MM.1S (cell line): ENCODE results near the gene STX8.

Source experiments
- DNase-seq: peaks from one replicate; pipeline ENCODE4 v3.0.0-alpha.2; 2015
- H2AFZ ChIP-seq: fragments of 300-600 bp; sonication (generic); 2 replicates; pipeline ENCODE4 v1.6.0; 2016; ENCODE audit warnings: antibody characterized with exemption, low read length
- H3F3A ChIP-seq: fragments of 300-600 bp; sonication (generic); 2 replicates; pipeline ENCODE4 v1.6.1; 2016; ENCODE audit warnings: mild to moderate bottlenecking, antibody characterized with exemption, low read length, moderate library complexity, mixed read lengths; ENCODE audit not compliant: insufficient read depth
- H3K27ac ChIP-seq: fragments of 300-600 bp; sonication (generic); 2 replicates; pipeline ENCODE4 v1.5.1; 2016; ENCODE audit warnings: mild to moderate bottlenecking, low read length
- H3K27me3 ChIP-seq: fragments of 300-600 bp; sonication (generic); replicated peaks from 2 replicates; pipeline ENCODE4 v1.6.0; 2016; ENCODE audit warnings: low read length; ENCODE audit not compliant: insufficient read depth
- H3K36me3 ChIP-seq: fragments of 300-600 bp; sonication (generic); replicated peaks from 2 replicates; pipeline ENCODE4 v1.6.1; 2016; ENCODE audit warnings: mild to moderate bottlenecking, low read length, mixed read lengths; ENCODE audit not compliant: insufficient read depth
- H3K4me1 ChIP-seq: fragments of 300-600 bp; sonication (generic); 2 replicates; pipeline ENCODE4 v1.6.1; 2016; ENCODE audit warnings: low read length, mixed read lengths
- H3K4me2 ChIP-seq: fragments of 300-600 bp; sonication (generic); 2 replicates; pipeline ENCODE4 v1.6.0; 2016; ENCODE audit warnings: low read depth, low read length
- H3K4me3 ChIP-seq: fragments of 300-600 bp; sonication (generic); 2 replicates; pipeline ENCODE4 v1.5.1; 2016; ENCODE audit warnings: low read length, mixed read lengths
- H3K79me2 ChIP-seq: fragments of 300-600 bp; sonication (generic); 2 replicates; pipeline ENCODE4 v1.6.1; 2016; ENCODE audit warnings: mixed run types, low read length, mixed read lengths
- H3K9ac ChIP-seq: fragments of 300-600 bp; sonication (generic); 2 replicates; pipeline ENCODE4 v1.6.1; 2016; ENCODE audit warnings: low read length, mixed read lengths
- H3K9me2 ChIP-seq: fragments of 300-600 bp; sonication (generic); replicated peaks from 2 replicates; pipeline ENCODE4 v1.6.1; 2016; ENCODE audit warnings: mild to moderate bottlenecking, low read length, mixed read lengths; ENCODE audit not compliant: insufficient read depth
- H3K9me3 ChIP-seq: fragments of 300-600 bp; sonication (generic); replicated peaks from 2 replicates; pipeline ENCODE4 v1.6.1; 2016; ENCODE audit warnings: mild to moderate bottlenecking, low read length, mixed read lengths; ENCODE audit not compliant: insufficient read depth
- H4K20me1 ChIP-seq: fragments of 300-600 bp; sonication (generic); 2 replicates; pipeline ENCODE4 v1.6.1; 2016; ENCODE audit warnings: mild to moderate bottlenecking, low read length, moderate library complexity, mixed read lengths; ENCODE audit not compliant: insufficient read depth
- EZH2 ChIP-seq: fragments of 300-600 bp; sonication (generic); optimal IDR thresholded peaks from 2 replicates; pipeline ENCODE3; 2017; ENCODE audit warnings: low read depth, mild to moderate bottlenecking, antibody characterized with exemption, low read length, mixed read lengths
- EZH2phosphoT487 ChIP-seq: fragments of 300-600 bp; sonication (generic); IDR thresholded peaks from 2 replicates; pipeline ENCODE4 v1.6.1; 2018; ENCODE audit warnings: antibody characterized with exemption, low read length
- TF ChIP-seq, protein P1 (sequence below): fragments of 300-600 bp; sonication (generic); IDR thresholded peaks from 2 replicates; pipeline ENCODE4 v1.5.1; 2016; ENCODE audit warnings: antibody characterized with exemption, low read length, mixed read lengths

Gene STX8

GRCh38 chr17:9408868-9409829 is 166.5 kb downstream of the STX8 start:
- H3K36me3 ChIP-seq, result no peaks in the 10 kb centered on the region
- H2AFZ ChIP-seq, result no peak overlapping the region
- H3K79me2 ChIP-seq, result no peaks in the 10 kb centered on the region
- no peaks in the 10 kb centered on the region for H3F3A ChIP-seq
- no peak overlapping the region for H3K4me2 ChIP-seq
- no peak overlapping the region for H3K27ac ChIP-seq
- no peaks in the 10 kb centered on the region for H3K9me3 ChIP-seq
- TF ChIP-seq, protein P1, sequence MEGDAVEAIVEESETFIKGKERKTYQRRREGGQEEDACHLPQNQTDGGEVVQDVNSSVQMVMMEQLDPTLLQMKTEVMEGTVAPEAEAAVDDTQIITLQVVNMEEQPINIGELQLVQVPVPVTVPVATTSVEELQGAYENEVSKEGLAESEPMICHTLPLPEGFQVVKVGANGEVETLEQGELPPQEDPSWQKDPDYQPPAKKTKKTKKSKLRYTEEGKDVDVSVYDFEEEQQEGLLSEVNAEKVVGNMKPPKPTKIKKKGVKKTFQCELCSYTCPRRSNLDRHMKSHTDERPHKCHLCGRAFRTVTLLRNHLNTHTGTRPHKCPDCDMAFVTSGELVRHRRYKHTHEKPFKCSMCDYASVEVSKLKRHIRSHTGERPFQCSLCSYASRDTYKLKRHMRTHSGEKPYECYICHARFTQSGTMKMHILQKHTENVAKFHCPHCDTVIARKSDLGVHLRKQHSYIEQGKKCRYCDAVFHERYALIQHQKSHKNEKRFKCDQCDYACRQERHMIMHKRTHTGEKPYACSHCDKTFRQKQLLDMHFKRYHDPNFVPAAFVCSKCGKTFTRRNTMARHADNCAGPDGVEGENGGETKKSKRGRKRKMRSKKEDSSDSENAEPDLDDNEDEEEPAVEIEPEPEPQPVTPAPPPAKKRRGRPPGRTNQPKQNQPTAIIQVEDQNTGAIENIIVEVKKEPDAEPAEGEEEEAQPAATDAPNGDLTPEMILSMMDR, result no peak
- no peak for TF ChIP-seq EZH2
- H3K4me3 ChIP-seq, result no peak overlapping the region
- no peaks in the 10 kb centered on the region for H3K4me1 ChIP-seq
- H4K20me1 ChIP-seq, result no peaks in the 10 kb centered on the region
- no peaks in the 10 kb centered on the region for H3K9me2 ChIP-seq
- no peak overlapping the region for H3K9ac ChIP-seq
- no peak for DNase-seq
- no peaks in the 10 kb centered on the region for H3K27me3 ChIP-seq

DNA sequence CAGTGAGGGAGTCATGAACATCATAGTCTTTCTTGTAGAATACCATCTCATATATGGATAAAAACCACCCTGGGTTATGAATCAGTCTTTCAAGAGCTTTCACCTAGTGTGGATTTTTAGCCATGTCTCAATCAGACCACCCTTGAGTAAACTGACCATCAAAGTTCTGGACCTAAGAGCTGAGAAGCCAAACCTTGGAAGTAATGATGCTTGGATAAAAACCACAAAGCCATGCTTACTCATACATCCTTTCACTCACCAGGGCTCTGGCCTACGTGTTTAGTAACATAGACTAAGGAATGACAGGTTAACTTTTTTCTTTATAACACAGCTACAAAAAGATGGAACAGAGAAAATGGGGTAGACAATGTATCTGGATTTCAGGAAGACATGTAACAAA is 167.2 kb downstream of the STX8 start:
- Histone ChIP-seq H3K4me1 (no peaks in the 10 kb centered on the region), H3K9me2 (no peaks in the 10 kb centered on the region), H3K9ac (no peak overlapping the region), H3K4me3 (no peak overlapping the region), H3K27ac (no peak overlapping the region), H2AFZ (no peak overlapping the region), H3K4me2 (no peak overlapping the region), H3K79me2 (no peaks in the 10 kb centered on the region), H3K9me3 (no peaks in the 10 kb centered on the region), H3F3A (no peaks in the 10 kb centered on the region), H3K27me3 (no peaks in the 10 kb centered on the region), H4K20me1 (no peaks in the 10 kb centered on the region), H3K36me3 (no peaks in the 10 kb centered on the region)
- TF ChIP-seq EZH2phosphoT487 (no peak), EZH2 (no peak)
- TF ChIP-seq, protein P1, result no peak
- DNase-seq, result no peak

- Histone ChIP-seq H3K79me2 (no peaks in the 10 kb centered on the region), H4K20me1 (no peaks in the 10 kb centered on the region), H3K27ac (no peak overlapping the region), H3F3A (no peaks in the 10 kb centered on the region), H3K4me1 (no peaks in the 10 kb centered on the region), H3K36me3 (no peaks in the 10 kb centered on the region), H3K27me3 (no peaks in the 10 kb centered on the region), H3K9me3 (no peaks in the 10 kb centered on the region), H3K4me2 (no peak overlapping the region), H3K9me2 (no peaks in the 10 kb centered on the region), H3K9ac (no peak overlapping the region), H3K4me3 (no peak overlapping the region), H2AFZ (no peak overlapping the region)
- no peak for TF ChIP-seq EZH2phosphoT487
- TF ChIP-seq, protein P1, result no peak
- TF ChIP-seq EZH2, result no peak
- DNase-seq, result no peak
Observed at GRCh38 chr17:9406046-9406606, 169.5 kb downstream of the STX8 start.
